H4 (cell line): ENCODE data around the gene SLC35B2. TPM values are rescaled to one million over a fixed set of nuclear protein-coding genes. Genes with fewer than 3 reads are reported as not detected.

ENCODE experiments used
- DNase-seq: peaks from one replicate; pipeline ENCODE4 v3.0.0-alpha.2; 2015; ENCODE audit warnings: low spot score
- total RNA-seq: library from RNA; depleted of rRNA; stranded (reverse); fragments of >200 nt; shearing (Covaris generic); gene quantifications from 2 replicates; pipeline ENCODE4 v1.2.3, GENCODE V29; 2014; rRNA removed

Gene SLC35B2
- total RNA-seq, 1 experiment from 2014 or later: 177 TPM

GRCh38 chr6:44222486-44223318 lies 34.6 kb downstream of the SLC35B2 start:
- DNase-seq: no peak

- no peak for DNase-seq
Observed at GRCh38 chr6:44221961-44222335, 35.4 kb downstream of the SLC35B2 start.

DNA sequence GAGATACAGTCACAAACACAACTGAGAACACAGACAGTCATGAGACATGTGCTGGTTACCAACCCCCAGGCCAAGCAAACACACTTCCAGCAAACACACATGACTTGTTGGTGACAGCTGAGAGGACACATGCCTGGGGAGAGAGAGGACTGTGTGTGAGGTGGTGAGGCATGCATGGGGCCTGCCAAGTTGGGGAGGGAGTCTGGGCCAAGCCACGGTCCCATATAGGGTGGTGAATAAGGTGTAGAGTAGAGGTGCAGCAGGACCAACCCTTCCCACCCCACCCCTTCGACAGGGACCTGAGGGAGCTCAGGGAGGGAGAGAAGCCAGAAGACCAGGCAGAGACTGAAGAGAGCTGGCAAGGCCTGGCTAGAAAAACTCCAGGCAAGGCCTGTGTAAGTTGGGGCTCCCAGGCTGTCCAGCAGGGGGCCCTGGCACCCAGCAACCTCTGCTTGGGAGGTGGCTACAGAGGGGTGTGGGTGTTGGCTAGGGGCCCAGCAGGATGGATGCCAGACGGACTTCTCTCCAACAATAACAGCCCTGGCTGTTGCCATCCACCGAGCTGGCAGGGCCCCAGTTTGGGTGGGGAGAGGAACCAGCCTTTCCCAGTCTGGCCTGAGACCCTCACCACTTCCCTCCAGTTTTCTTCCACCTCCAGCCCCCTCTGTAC lies 35.9 kb downstream of the SLC35B2 start:
- peak; percentile 93 for DNase-seq

- DNase-seq: no peak
Observed at GRCh38 chr6:44220913-44221290, 36.4 kb downstream of the SLC35B2 start.

DNA sequence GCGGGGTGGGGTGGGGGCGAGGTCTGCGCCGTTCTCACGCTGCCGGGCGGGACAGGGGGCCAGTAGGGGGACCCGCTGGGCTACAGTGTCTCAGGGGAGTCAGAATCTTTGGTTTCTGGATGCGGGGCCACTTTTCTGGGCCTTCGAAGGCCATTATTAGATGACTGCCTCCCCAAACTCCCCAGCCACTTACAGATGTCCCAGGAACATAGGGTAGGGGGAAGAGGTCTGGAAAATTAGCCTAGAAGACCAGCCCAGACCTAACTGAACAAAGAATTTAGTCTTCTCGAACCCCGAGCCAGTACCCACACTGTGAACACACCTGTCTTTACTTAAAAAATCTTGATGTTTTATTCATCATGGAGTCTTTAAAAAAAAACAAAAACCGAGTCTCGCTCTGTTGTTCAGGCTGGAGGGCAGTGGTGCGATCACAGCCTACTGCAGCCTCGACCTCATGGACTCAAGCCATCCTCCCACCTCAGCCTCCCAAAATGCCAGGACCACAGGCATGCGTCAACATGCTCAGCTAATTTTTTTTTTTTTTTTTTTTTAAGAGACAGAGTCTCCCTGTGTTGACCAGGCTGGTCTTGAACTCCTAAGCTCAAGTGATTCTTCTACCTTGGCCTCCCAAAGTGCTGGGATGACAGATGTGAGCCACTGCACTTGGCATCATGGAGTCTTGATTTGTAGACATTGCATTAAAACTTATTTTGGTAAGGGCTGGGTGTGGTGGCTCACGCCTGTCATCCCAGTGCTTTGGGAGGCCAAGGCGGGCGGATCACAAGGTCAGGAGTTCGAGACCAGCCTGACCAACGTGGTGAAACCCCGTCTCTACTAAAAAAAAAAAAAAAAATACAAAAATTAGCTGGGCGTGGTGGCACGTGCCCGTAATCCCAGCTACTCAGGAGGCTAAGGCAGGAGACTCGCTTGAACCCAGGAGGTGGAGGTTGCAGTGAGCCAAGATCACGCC lies 37.2 kb downstream of the SLC35B2 start:
- DNase-seq: no peak

DNA sequence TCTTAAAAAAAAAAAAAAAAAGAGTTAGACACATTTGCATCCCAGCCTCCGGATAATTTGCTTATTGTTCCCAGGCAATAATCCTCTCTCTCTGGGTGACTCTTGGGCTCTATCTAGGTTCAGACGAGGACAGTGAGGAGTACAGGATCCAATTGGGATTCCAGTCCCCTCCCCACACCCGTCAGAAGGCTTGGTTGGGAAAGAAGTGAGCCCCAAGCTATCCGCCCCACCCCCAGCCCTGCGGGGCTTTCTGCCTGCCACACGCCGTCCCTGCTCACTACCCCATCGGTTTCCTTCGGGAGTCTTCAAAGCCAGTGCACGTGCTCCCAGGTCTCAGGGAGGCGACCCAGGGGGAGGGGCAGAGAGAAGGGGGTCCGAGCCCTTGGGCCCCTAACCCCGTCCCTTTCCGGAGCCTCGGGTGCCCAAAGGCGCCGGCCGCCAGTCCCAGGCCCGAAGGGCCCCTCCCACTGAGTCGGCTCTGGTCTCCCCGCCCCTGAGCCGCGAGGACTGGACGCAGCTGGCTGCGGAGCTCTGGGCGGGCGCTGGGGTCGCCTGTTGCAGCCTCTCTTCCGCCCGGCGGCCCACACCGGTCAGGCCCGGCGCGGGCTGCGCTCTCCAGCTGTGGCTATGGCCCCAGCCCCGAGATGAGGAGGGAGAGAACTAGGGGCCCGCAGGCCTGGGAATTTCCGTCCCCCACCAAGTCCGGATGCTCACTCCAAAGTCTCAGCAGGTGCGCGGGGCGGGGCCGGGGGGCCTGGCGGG lies 38.1 kb downstream of the SLC35B2 start:
- no peak for DNase-seq

- no peak for DNase-seq
Observed at GRCh38 chr6:44217332-44218143, 39.8 kb downstream of the SLC35B2 start.

DNA sequence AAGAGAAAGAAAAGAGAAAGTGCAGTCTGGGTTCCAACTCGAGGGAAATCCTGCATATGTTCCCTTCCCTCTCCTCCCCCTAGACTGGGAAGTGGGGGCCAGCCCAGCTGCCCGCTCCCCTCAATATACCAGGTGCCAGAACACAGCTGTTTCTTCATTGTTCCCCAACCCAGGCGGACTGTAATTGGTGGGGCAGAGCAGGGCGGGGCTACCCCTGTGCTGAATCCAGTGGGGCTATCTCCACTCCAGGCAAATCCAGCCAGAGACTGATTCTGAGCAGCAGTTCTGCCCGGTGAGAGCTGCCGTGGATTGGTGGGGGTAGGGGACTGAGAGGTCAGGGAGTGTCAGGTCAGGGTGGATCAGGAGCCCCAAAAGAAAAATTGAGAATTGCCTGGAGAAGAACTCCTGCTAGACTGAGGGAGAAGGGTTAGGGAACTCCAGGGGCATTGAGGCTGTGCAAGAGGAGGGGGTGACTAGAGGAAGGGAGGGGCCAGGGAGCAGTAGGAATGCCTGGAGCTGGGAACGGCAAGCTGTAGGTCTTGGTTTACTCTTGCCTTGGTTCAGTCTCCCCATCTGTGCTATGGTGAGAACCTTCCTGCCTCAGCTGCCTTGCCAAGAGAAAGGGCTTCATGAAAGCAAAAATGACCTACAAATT lies 40.5 kb downstream of the SLC35B2 start, which contains the start of gene MYMX:
TSS of gene MYMX (plus strand) at position 250 of the 655 bp plus-strand sequence. CDS start 546 bp downstream, outside the sequence.
- DNase-seq: no peak

- DNase-seq: no peak
Observed at GRCh38 chr6:44214307-44214706, 43.0 kb downstream of the SLC35B2 start.

GRCh38 chr6:44211284-44211683 lies 46.0 kb downstream of the SLC35B2 start:
- no peak for DNase-seq

DNA sequence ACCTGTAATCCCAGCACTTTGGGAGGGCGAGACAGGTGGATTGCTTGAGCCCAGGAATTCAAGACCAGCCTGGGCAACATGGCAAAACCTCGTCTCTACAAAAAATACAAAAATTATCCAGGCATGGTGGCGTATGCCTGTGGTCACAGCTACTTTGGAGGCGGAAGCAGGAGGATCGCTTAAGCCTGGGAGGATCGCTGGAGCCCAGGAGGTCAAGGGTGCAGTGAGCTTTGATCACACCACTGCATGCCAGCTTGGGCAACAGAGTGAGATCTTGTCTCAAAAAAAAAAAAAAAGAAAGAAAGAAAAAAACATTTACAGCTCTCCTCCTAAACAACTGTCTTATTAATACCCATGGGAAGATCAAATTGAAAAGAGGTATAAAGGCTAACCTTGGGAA lies 49.4 kb downstream of the SLC35B2 start:
- DNase-seq: no peak

Other genes starting within 250 kb of the SLC35B2 start
- 136 and 145 TPM in 2 replicates for gene MRPL14, start 130.1 kb downstream of the SLC35B2 start, total RNA-seq
- gene TMEM63B, start 130.0 kb downstream of the SLC35B2 start, total RNA-seq: 15.8 and 28.6 TPM in 2 replicates
- not detected in 2 replicates for gene CAPN11, start 98.7 kb downstream of the SLC35B2 start, total RNA-seq
- gene MYMX, start 40.6 kb downstream of the SLC35B2 start, total RNA-seq: not detected in 2 replicates
- 17.3 and 33.8 TPM in 2 replicates for gene SLC29A1, start 33.9 kb downstream of the SLC35B2 start, total RNA-seq
- 2,045 and 2,316 TPM in 2 replicates for gene HSP90AB1, start 10.4 kb downstream of the SLC35B2 start, total RNA-seq
- 11.2 and 12.4 TPM in 2 replicates for gene NFKBIE, start 8.0 kb upstream of the SLC35B2 start, total RNA-seq
- gene TMEM151B, start 12.9 kb upstream of the SLC35B2 start, total RNA-seq: 0.37 TPM in 1 of 2 replicates, not detected in the other
- 9.5 and 14.0 TPM in 2 replicates for gene AARS2, start 55.8 kb upstream of the SLC35B2 start, total RNA-seq
- gene SPATS1, start 85.1 kb upstream of the SLC35B2 start, total RNA-seq: not detected in 2 replicates
- gene CDC5L, start 130.2 kb upstream of the SLC35B2 start, total RNA-seq: 29.0 and 34.7 TPM in 2 replicates